ENCODE measurements around the gene UFM1.
"Not testable (repeated sequence)": the region's sequence is repeated elsewhere in the genome, so short reads cannot be mapped to it uniquely, and the experiment has no call there.

DNA sequence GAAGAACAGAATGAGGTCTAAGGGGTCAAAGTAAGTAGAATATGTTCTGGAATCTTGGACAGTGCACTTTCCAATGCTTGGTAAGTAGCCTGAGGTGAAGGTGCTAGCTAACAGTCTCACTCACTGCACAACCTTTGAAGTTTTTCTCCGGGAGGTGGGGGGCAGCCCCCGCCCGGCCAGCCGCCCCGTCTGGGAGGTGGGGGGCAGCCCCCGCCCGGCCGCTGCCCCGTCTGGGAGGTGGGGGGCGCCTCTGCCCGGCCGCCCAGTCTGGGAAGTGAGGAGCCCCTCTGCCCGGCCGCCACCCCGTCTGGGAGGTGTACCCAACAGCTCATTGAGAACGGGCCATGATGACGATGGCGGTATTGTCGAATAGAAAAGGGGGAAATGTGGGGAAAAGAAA, 14.1 kb downstream of the UFM1 start:
- TF ChIP-seq, protein P1, sequence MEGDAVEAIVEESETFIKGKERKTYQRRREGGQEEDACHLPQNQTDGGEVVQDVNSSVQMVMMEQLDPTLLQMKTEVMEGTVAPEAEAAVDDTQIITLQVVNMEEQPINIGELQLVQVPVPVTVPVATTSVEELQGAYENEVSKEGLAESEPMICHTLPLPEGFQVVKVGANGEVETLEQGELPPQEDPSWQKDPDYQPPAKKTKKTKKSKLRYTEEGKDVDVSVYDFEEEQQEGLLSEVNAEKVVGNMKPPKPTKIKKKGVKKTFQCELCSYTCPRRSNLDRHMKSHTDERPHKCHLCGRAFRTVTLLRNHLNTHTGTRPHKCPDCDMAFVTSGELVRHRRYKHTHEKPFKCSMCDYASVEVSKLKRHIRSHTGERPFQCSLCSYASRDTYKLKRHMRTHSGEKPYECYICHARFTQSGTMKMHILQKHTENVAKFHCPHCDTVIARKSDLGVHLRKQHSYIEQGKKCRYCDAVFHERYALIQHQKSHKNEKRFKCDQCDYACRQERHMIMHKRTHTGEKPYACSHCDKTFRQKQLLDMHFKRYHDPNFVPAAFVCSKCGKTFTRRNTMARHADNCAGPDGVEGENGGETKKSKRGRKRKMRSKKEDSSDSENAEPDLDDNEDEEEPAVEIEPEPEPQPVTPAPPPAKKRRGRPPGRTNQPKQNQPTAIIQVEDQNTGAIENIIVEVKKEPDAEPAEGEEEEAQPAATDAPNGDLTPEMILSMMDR (IDR thresholded peaks at IDR 0.05) = not testable (repeated sequence)
- not testable (repeated sequence) for TF ChIP-seq POLR2A (IDR thresholded peaks at IDR 0.05)

All from adrenal gland (tissue), 5 donors.